Left kidney (tissue), 8 donors: Measurements from ENCODE around the gene NAA15. TPM values are rescaled to one million over a fixed set of nuclear protein-coding genes. Genes with fewer than 3 reads are reported as not detected.
"Not testable (repeated sequence)": the region's sequence is repeated elsewhere in the genome, so short reads cannot be mapped to it uniquely, and the experiment has no call there.

Source experiments
- DNase-seq: peaks from one replicate; pipeline ENCODE4 v3.0.0-alpha.2; 2013
- long read RNA-seq, 8 donors: transcript quantifications; one replicate each; lab custom pipeline, GENCODE V29; 2026
- polyA plus RNA-seq: library from polyadenylated mRNA; unstranded; fragments of 120-200 nt; gene quantifications from one replicate; pipeline ENCODE4 v1.2.1, GENCODE V29; 2013; ENCODE audit not compliant: insufficient read length

The NAA15 gene
- polyA plus RNA-seq: 39.0 TPM
- long read RNA-seq, donor 1, full-length matches to known transcripts: 2 of 41 reads
- long read RNA-seq, donor 1, partial matches to known transcripts: 21 of 41 reads
- long read RNA-seq, donor 1, other reads (novel, unspliced or antisense): 18 of 41 reads
- long read RNA-seq, donor 2, partial matches to known transcripts: 30 of 30 reads
- long read RNA-seq, donor 2, other reads (novel, unspliced or antisense): 0 of 30 reads
- long read RNA-seq, donor 3: 0 reads
- long read RNA-seq, donor 4: 0 reads
- long read RNA-seq, donor 5, full-length matches to known transcripts: 4 of 20 reads
- long read RNA-seq, donor 5, partial matches to known transcripts: 16 of 20 reads
- long read RNA-seq, donor 5, other reads (novel, unspliced or antisense): 0 of 20 reads
- long read RNA-seq, donor 6: 0 reads
- long read RNA-seq, donor 7, full-length matches to known transcripts: 1 of 11 reads
- long read RNA-seq, donor 7, partial matches to known transcripts: 10 of 11 reads
- long read RNA-seq, donor 7, other reads (novel, unspliced or antisense): 0 of 11 reads
- long read RNA-seq, donor 8: 0 reads

DNA sequence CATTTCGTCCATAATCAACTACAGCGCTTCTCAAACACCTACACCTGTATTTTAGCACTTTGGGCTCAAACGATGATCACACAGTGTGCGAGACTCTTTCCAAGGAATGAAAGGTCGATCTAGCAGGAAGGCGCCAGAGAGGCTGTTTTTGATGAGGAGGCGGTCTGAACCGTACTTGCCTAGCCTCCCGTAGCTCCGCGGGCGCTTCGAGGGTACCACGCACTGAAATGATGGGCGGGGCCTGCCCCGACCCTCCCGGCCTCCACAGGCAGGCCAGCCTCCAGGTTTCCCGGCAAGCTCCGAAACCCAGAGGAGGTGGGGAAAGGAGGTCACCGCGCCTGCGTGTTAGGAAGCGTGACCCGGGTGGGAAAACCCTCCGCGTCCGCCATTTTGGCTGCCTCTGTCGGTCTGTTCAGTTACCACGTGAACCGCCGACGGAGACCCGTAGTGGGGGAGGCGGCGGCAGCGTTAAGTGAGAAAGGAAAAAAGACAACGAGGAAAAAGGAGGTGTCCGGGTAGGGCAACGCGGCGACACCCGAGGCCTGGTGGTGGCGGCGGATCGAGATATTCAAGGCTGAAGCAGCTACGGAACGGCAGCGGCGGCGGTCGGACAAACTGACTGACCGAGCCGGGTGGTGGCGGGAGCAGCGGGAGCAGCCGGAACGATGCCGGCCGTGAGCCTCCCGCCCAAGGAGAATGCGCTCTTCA lies at the start of gene NAA15:
Gene NAA15, plus strand, starts transcription at position 393 of the 708 bp plus-strand sequence. Its CDS starts 273 bp downstream, at position 666.
- DNase-seq: peak; percentile 97

DNA sequence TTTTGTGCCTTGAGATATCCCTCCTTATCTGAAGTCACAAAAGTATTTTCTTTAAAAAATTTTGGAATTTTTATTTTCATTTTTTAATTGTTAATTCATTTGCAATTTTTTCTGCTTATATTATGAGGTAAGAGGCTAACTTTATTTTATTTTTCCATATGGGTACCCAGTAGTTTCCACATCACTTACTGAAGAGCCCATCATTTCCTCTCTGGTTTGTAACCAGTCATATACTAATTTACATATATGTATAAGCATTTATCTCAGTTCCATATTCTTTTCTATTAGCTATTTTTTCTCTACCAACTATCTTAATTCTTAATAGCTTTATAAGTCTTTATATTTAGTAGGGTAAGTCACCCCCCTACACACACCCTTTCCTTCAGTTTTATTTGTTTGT lies 48.3 kb upstream of the NAA15 start:
- no peak for DNase-seq

DNA sequence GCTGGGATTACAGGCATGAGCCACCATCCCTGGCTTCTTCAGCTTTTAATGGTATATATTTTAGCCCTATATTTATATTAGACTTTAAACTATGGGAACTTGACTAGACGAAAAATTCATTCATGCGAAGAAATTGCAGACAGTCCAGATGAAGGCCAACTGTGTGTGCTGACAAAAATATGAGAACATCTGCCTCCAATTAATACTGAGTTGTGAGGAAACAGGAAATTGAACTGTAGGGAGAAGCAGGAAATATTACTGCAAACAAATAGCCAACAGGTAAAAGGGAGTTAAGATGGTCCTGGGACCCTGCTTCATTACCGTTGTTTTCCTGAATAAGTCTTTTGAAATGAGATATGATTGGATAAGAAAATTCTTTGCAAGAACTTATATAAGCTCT lies 47.6 kb upstream of the NAA15 start:
- no peak for DNase-seq

DNA sequence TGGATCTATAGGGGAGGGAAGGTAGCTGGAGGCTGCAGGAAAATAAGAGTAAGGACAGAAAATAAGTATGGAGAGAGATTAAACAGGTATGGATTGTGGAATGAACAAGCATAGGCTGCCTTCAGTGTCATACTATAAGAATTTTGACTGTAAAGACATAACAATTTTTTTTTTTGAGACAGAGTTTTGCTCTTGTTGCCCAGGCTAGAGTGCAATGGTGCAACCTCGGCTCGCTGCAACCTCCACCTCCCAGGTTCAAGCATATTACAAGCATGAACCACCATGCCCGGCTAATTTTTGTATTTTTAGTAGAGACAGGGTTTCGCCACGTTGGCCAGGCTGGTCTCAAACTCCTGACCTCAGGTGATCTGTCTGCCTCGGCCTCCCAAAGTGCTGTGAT lies 45.7 kb upstream of the NAA15 start:
- not testable (repeated sequence) for DNase-seq

DNA sequence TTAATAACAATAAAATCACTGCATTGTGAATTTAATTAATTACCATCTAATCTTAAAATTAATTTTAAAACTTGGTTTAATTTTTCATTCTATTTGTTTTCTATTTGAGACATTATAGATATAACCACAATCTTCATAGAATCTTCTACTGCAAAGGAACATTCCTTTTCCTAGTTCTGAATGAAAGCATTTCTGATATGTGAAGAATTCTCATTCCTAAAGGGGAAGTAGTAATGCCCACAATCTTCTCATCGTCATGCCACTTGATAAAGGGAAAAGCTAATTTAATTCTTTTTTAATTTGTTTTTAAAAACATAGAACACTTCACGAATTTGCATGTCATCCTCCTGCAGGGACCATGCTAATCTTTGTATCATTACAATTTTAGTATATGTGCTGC lies 45.0 kb upstream of the NAA15 start:
- no peak for DNase-seq

DNA sequence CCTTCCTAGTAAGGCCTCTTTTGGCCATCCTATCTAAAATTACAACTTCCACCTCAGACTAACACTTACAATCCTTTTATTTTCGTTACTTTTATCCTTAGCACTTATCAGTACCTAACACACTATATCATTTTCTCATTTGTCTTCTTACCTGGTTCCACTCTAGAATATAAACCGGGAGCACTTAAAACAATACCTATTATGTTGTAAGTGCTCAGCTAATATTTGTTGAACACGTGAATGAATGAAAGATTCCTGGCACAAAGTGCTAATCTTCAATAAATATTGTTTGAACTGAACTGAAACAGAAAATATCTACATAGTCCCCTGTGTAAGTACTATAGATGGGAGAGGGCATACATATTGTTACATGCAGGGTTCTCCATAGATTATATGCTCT lies 35.7 kb upstream of the NAA15 start:
- no peak for DNase-seq

DNA sequence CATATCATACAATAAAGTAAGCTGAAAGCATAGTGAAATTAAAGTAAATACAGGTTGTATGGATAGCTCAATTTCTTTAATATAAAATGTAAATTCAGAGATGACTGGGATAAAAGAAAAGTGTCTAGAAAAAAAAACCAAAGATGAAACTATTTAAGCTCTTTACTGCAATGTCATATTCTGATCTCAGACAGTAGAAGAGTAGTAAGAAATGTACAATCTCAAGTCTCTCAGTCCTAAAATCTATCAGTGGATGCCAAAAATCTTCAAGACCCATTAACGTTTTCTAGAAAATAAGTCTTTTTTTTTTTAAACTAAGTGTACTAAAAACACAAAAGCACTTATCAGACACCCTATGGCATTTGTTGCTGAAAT lies 35.1 kb upstream of the NAA15 start:
- no peak for DNase-seq

DNA sequence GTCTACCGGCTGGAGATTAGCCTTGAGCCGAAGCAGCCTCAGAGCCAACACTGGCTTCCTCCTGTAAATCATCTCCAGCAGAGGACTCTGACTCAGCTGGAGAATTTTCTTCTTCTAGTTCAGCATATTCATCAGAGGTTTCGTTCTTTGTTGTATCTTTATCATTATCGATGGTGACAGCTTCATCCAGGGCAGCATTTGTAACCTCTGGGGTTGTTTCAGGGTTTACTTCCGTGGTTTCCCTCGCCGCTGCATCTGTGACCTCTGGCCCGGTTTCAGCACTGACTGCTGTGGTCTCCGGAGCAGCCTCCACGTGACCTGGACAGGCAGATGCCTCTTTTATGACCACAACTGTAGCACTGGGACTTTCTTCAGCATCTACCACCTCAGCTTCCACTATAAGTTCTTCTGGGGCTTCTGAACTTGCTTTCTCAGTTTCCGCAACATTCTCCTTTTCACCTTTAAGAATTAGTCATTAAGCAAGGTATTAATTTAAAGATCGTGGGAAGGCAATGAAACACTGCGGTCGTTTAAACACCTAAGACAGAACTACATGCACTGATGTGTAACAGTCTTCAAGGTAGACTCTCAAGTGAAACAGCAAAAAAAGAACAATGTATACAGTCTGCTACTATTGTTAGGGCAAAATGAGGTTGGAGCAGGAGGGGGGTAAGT lies 34.6 kb upstream of the NAA15 start:
- peak; percentile 57 for DNase-seq

DNA sequence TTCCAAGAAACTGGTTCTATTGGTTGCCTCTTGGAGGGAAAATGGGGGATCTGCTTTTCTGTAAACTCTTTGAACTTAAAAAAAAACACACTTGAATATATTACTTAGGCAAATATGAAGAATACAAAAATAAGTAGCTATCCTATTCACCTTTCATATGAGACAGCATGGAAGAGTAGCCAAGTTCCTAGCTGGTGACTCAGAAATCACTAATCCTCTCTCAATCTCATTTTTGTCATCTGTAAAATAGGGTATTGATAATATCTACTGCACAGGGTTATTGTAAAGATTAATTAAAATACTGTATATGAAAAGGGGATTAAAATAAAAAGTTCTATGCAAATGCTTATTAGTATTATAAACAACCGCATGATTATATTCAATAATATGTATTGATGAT lies 34.0 kb upstream of the NAA15 start:
- DNase-seq: no peak

DNA sequence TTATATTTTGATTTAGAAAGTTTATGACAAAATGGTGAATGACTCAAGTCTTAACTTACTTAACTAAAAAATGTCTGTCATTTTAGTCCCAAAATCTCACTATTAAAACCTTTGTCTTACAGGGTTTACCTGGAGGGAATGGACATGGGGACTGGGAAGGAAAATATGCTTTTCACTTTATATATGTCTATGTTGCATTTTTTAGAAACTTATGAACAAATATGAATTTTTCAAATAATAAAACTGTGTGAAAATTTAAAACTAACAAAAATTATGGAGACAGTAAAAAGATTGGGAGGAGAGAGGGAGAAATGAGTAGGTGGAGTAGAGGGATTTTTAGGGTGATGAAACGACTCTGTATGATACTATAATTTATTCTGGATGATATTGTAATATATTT lies 27.5 kb upstream of the NAA15 start:
- no peak for DNase-seq

DNA sequence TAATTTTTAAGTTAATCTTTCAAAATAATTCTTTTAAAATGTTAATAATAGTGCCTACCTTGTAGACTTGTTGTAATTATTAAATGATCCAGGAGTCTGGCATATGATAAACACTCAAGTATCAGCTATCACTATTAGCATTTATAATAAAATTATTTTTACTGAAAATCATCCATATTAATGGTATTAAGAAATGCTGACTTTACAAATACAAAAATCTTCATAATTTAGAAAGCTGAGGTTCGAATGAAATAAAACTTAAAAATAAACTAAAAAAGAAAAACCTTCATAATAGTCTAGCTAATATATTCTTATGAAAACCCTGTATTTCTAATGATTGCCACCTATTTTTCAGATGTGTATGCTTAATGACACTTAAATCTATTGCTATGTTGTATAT lies 26.5 kb upstream of the NAA15 start:
- no peak for DNase-seq

DNA sequence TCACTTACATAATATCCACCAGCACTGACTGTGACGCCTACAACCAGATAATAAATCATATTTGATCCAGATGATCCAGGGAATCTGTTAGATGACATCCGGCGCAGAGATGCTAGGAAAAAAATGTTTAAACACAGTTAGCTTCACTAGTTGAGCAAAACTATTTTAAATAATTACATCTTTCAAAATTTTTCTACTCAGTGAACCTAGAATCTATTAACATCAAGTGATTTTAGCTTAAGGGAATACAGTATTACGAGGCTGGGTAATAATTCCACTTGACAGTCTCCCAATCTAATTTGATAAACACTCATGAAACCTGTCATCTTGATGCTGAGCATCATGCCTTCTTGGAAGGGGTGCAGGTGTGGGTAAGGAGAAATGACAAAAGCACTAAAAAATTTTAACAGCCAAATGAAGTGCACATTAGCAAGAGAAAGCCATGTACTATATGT lies 26.0 kb upstream of the NAA15 start:
- DNase-seq: no peak

DNA sequence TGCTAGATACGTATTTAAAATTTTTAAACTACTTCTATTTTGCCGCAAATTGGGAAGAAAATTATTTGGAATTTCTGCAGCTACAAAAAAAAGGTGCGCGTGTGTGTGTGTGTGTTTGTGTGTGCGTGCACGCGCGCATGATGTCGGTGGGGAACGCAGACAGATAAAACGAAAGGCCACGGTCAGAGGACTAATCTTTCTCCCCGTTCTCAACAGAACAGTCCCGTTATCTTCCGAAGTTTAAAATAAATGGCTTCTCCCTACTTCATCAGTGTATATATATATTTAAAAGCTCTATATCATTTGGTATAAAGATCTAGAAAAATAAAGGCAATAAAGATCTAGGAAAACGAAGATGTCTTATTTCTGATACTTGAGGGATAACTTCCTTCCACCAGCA lies 22.8 kb upstream of the NAA15 start:
- DNase-seq: peak; percentile 24

DNA sequence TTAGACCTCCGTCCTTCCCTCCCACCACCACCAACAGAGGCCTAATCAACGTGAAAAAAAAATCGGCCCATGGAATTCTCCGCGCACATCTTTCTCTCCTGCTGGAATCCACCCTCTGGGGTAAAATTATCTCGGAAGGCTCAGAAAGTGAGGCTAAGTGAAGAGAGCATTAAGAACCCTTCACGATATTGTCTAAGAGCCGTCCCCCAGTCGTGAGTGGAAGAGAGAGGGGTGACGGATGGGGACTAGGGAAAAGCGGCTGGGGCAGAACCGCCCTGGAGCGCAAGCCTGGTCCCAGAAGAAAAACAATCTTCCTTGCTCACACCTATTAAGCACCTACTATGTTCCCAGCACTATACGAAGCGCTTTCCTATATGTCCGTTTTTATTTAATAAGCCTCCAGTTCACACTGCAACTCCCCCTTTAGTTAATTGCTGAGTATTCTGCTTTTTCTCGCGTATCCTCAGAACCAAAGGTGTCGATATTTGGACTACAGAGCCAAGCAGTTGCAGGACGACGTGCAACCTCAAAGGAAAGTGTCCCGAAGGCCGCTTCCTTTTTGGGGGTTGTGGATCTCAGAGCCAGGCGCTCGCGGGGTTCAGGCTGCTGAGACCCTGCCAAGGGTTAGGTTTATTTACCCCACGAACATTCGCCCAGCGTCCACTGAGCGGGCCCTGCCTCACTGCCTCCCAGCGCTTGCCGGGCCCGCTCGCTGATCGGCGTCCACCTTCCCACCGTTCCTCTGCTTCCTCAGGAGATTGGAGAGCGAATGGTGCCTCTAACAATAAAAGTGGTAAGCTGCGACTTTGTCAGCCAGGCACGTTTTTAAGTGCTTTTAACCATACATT lies 22.2 kb upstream of the NAA15 start:
- no peak for DNase-seq

DNA sequence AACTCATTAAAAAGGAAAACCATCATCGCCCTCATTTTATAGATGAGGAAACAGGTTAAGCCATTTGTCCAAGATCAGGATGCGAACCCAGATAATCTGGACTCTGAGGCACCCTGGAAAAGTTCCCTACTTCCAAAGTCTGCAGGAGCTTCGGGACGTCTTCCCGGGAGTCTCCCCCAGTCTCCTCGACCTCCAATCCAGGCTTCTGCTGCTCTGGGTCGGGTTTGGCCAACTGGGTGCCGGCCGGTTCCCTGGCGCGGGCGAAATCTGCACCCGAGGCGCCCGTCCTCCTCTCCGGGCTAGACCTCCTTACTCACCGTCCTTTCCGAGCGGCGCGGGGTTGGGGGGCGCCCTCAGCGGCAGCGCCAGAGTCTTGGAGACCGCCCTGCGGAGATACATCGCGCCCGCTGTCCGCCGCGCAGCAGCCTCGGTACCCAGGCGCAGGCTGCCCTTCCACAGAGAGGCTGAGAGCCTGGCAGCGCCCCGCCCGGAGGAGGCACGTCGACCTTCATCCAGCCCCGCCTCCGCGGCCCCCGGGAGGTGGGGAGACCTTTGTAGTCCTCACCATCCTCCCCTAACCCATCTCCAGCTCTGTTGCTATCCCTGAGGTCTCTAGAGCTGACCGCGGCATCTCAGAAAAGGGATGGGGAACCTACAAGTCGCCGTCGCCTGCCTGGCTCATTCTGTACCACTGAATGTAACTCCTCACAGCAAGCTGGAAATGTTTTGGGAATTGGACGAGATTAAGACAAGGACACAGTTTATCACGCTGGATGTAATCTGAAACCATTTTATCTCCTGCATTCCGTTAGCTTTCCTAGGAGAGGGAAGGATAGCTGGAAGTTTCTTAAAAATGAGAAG lies 21.3 kb upstream of the NAA15 start, which contains the start of gene MGARP:
Gene MGARP, minus strand, starts transcription at position 466 of the 861 bp plus-strand sequence. Its CDS starts 67 bp downstream, at position 399.
- DNase-seq: no peak

DNA sequence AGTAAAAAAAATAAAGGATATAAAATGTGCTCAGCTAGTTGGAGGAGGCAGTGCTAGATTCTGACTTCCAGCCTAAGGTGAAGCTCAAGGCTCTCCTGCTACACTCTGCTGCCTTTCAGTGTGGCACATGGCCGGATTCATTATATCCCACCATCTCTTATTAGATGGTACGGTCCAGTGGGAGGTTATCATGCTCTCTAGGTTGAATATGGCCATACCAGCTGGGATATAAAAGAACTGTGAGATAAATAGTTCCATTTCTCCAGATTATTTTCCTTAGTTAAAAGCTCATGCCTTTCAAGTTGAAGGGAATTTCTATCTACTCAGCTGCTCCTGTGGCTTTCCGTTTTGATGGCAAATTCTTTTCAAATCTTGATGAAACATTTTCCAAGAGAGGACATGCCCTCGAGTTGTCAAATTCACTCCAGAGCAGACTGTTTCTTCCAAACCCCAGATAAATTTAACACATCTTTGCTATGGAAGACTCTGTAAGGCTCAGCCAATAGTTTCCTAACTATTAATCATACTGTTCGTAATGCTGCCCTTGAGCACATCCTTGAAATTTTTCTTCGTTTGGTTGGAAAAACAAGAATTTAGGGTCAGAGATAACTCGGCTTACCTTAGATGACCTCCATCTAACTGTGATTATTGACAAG lies 19.1 kb upstream of the NAA15 start:
- no peak for DNase-seq

DNA sequence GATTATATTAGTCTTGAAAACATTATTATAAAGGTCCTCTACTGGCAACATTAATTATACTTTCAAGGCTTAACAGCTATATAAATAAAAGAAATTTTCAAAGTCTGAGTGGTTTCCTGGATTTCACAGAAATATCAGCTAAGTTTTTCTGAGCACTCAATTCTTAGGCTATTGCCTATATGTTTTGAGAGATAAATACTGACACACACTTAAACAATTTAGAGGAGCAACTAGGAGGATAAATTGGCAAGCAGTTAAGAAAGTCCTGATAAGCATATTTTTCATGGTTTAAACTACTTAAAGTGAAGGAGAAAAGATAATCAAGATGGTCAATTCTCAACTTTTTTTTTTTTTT lies 18.6 kb upstream of the NAA15 start:
- no peak for DNase-seq

DNA sequence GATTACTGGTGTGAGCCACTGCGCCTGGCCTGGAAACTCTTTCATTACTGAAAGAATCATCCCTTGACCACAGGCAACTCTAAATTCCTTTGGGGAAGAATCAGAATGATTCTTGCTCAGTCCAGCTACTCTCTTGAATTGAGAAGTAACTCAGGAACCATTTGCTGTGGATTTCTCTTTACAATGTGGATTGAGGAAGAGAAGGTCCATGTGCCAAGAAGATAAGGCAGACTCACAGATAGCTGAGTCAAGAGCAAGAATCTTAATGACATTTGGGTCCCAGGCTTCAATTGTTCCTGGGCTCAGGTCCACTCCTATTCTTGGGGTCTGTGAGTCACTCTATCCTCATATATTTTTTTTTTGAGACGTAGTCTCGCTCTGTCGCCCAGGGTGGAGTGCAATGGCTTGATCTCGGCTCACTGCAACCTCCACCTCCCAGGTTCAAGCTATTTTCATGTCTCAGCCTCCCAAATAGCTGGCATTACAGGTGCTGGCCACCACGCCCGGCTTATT lies 15.1 kb upstream of the NAA15 start:
- DNase-seq: no peak

DNA sequence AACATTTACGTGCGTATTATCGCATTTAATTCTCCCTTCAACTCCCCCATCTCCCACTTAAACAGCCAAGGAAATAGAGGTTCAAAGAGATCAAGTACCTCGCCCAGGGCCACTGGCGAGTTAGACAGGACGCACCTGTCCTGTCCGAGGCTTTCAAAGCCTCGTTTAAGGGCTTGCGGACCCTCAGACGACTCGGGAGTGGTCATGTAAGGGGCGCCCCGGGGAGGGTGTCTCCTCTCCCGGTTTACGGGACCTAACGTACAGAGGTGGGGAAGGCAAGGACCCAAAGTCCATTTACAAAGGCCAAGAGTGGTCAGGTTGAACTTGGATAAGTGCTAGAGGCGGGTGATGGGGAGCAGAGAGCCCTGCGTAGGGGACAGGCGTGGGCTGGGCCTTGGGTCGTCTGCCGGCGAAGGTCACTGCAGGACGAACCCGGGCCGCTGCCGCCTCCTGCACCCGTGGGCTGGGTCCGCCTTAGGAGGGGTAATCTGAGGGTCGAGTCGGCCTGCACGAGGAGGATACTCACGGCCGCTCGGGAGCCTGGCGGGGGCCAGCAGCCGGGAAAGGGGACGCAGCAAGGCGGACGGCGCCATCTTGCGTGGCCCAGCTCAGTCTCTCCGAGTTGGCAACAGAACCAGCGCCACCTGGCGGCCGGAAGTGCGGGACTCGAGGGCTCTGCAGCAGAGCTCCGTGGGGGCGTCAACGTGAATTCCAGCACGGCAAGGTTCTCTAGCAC lies 5.9 kb upstream of the NAA15 start:
- DNase-seq: peak; percentile 96
